ENCODE measurements around the gene CALCOCO2. TPM values are rescaled to one million over a fixed set of nuclear protein-coding genes. Genes with fewer than 3 reads are reported as not detected.

CALCOCO2 gene
- total RNA-seq, 1 donor from 2014 or later: 63.4 TPM

Small RNA genes lying within 50 kb of the gene (small RNA-seq; reads per million reads assigned to genes)
- gene AC068531.1 (ENCODE audit: low replicate concordance): not detected
- gene RF00263 (ENCODE audit: low replicate concordance): not detected

Other genes with a start within 250 kb of the CALCOCO2 start
- gene HOXB3, start 240.8 kb upstream of the CALCOCO2 start, total RNA-seq: 3.4 TPM
- not detected for gene HOXB5, start 237.3 kb upstream of the CALCOCO2 start, total RNA-seq
- not detected for gene HOXB6, start 226.0 kb upstream of the CALCOCO2 start, total RNA-seq
- gene HOXB7, start 220.0 kb upstream of the CALCOCO2 start, total RNA-seq: 0.51 TPM
- gene HOXB8, start 215.7 kb upstream of the CALCOCO2 start, total RNA-seq: not detected
- not detected for gene HOXB9, start 204.7 kb upstream of the CALCOCO2 start, total RNA-seq
- not detected for gene PRAC1, start 108.5 kb upstream of the CALCOCO2 start, total RNA-seq
- not detected for gene PRAC2, start 107.8 kb upstream of the CALCOCO2 start, total RNA-seq
- gene HOXB13, start 102.3 kb upstream of the CALCOCO2 start, total RNA-seq: not detected
- not detected for gene TTLL6, start 13.8 kb upstream of the CALCOCO2 start, total RNA-seq
- gene ATP5MC1, start 61.8 kb downstream of the CALCOCO2 start, total RNA-seq: 79.2 TPM
- 46.8 TPM for gene UBE2Z, start 77.4 kb downstream of the CALCOCO2 start, total RNA-seq
- 69.1 TPM for gene SNF8, start 113.8 kb downstream of the CALCOCO2 start, total RNA-seq
- not detected for gene GIP, start 137.6 kb downstream of the CALCOCO2 start, total RNA-seq
- gene IGF2BP1, start 166.3 kb downstream of the CALCOCO2 start, total RNA-seq: 4.5 TPM